Heart left ventricle (tissue), 16 donors: ENCODE measurements around the gene PGGHG. TPM values are rescaled to one million over a fixed set of nuclear protein-coding genes. Genes with fewer than 3 reads are reported as not detected.

Source experiments
- ATAC-seq, 4 donors: fragments of 200-7000 bp; cut with Tn5 transposase; one replicate each; pipeline ENCODE4 v1.9.1; 2020 to 2022; ENCODE audit warnings: moderate library complexity in 4 of 4, mild to moderate bottlenecking in 3 of 4, moderate number of reproducible peaks in 1 of 4
- DNase-seq, 5 donors: peaks; one replicate each; pipeline ENCODE4 v3.0.0-alpha.2; 2020
- H3K27ac ChIP-seq, 12 donors: fragments of 200-600 bp; sonication (generic) in 4 of 12; one replicate each; pipeline versions ENCODE4 v1.5.0 to v1.8.0; 2016 to 2022; ENCODE audit warnings: mild to moderate bottlenecking in 2 of 12
- H3K27me3 ChIP-seq, 9 donors: fragments of 200-600 bp; sonication (generic) in 2 of 9; one replicate each; pipeline versions ENCODE4 v1.5.1 to v1.8.0; 2016 to 2022; ENCODE audit warnings: mild to moderate bottlenecking in 3 of 9
- H3K36me3 ChIP-seq, 9 donors: fragments of 200-600 bp; sonication (generic) in 2 of 9; one replicate each; pipeline versions ENCODE4 v1.5.0 to v1.8.0; 2018 to 2022; ENCODE audit warnings: mild to moderate bottlenecking in 2 of 9
- H3K4me1 ChIP-seq, 12 donors: fragments of 200-600 bp; sonication (generic) in 4 of 12; one replicate each; pipeline versions ENCODE4 v1.5.0 to v1.8.0; 2016 to 2022; ENCODE audit warnings: mild to moderate bottlenecking in 3 of 12
- H3K4me3 ChIP-seq, 12 donors: fragments of 200-600 bp; sonication (generic) in 4 of 12; one replicate each; pipeline versions ENCODE4 v1.5.0 to v1.8.0; 2017 to 2022; ENCODE audit warnings: mild to moderate bottlenecking in 9 of 12, moderate library complexity in 4 of 12
- H3K9me3 ChIP-seq, 12 donors: fragments of 200-600 bp; sonication (generic) in 4 of 12; one replicate each; pipeline versions ENCODE4 v1.5.0 to v1.8.0; 2016 to 2022; ENCODE audit warnings: mild to moderate bottlenecking in 1 of 12
- POLR2A ChIP-seq, 2 donors: fragments of 450-650 bp; IDR thresholded peaks; one replicate each; pipeline ENCODE4 v1.6.1; 2017; ENCODE audit warnings: antibody characterized with exemption in 2 of 2, mild to moderate bottlenecking in 2 of 2, moderate library complexity in 2 of 2
- WGBS, 4 donors: extraction: QIAGEN DNeasy Blood & Tissue Kit in 2 of 4; methylation state at CpG; one replicate each; pipeline versions ENCODE4 v1.1.5 to v1.1.7; 2013 to 2018; 5-methylcytosine and 5-hydroxymethylcytosine counted together
- intact Hi-C, 10 donors: fragments of 100-400 bp; cut with DNase I; formaldehyde crosslinking; loops; one replicate each; pipeline versions ENCODE4 v1.11.1 to v1.14.2; 2022
- polyA plus RNA-seq, 2 donors: library from polyadenylated mRNA; stranded (reverse); fragments of 200-250 nt; gene quantifications; one replicate each; pipeline ENCODE4 v1.2.3, GENCODE V29; 2013
- total RNA-seq, 9 donors: library from RNA; depleted of rRNA in 2 of 9; stranded (reverse); fragments of >200 nt in 2 of 9; fragmentation: NEBNext Ultra II Directional in 3 of 9; extraction: Animal tissue kit (Norgen Biotek cat#: 25700) in 3 of 9; gene quantifications; one replicate each; pipeline versions ENCODE4 v1.1.0 to v1.2.4, GENCODE V29; 2016 to 2023
- TF ChIP-seq, protein P1 (sequence below), 12 donors: fragments of 200-600 bp; sonication (generic) in 4 of 12; IDR thresholded peaks; one replicate each; pipeline versions ENCODE4 v1.5.0 to v1.8.0; 2018 to 2022; ENCODE audit warnings: antibody characterized with exemption in 12 of 12, mild to moderate bottlenecking in 5 of 12
- donor health status: ischemic (EF 13 %, LVEDD 7.1; RV severe dilation, severe dysfunction).
- donor health status: healthy with polysubstance abuse.
- donor health status: DM: no; HTN: yes; CAD: no.
- donor health status: DM: no; HTN: no; CAD: no.
- donor health status: ischemic (EF 25% LVEDD 6.9; RV normal size, moderate dysfunction).
- donor health status: ischemic (EF 25% LVEDD 5.7; RV mildly dilated, moderate dysfunction).
- donor health status: healthy.
- donor health status: DM: yes; HTN: yes; CAD: no.
- donor health status: ischemic (EF 35%, LVEDD 5.7; RV mildly dilated, moderate dysfunction).
- donor health status: nonischemic (EF 11% LVEDD 7.7; RV severe dilation, severe dysfunction).
- donor health status: DM: yes; HTN: yes; CAD: no.
- donor health status: PGD.
- donor health status: ischemic (EF 29% LVEDD 5.4; RV normal size, mild dysfunction).
- donor health status: nonischemic (EF 23%, LVEDD 6.1; RV moderate dilation, normal function).

Gene PGGHG
- total and polyA plus RNA-seq, 11 donors, result 4.5 to 15.7 (median 6.4) TPM

DNA sequence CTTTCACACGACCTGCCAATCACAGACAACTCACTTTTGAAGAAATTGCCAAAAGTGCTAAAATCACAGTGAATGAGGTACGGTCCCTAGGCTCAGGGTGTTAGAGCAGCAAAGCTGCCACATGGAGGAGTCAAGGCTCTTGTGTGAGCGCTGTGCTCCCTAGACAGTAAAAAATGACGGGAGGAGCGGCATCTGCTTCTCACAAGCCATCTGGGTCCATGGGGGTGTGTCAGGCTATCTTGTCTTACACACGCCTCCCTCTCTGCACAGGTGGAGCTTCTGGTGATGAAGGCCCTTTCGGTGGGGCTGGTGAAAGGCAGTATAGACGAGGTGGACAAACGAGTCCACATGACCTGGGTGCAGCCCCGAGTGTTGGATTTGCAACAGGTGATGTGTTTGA lies 37.4 kb upstream of the PGGHG start:
- H3K4me3 ChIP-seq, result no peak overlapping the region
- intact Hi-C loops, result loop anchor here in 3 of 10 donors (5.0 to 10.0 kb wide), 3 partner anchors 41 to 123 kb away; no protein-coding TSS in a partner anchor
- peaks cover 5 to 72% (median 69%) of the 10 kb centered on the region in 9 donors for H3K36me3 ChIP-seq
- no peaks in the 10 kb centered on the region for H3K9me3 ChIP-seq
- 74 to 81% (median 78%) methylated on average over 10 of the region's 10 CpGs for WGBS, 4 donors
- no peak for DNase-seq
- no peak for ATAC-seq
- H3K27ac ChIP-seq, result no peak overlapping the region
- H3K27me3 ChIP-seq, result no peaks in the 10 kb centered on the region
- no peaks in the 10 kb centered on the region for H3K4me1 ChIP-seq
- no peak for TF ChIP-seq POLR2A (IDR thresholded peaks at IDR 0.05)
- TF ChIP-seq, protein P1, sequence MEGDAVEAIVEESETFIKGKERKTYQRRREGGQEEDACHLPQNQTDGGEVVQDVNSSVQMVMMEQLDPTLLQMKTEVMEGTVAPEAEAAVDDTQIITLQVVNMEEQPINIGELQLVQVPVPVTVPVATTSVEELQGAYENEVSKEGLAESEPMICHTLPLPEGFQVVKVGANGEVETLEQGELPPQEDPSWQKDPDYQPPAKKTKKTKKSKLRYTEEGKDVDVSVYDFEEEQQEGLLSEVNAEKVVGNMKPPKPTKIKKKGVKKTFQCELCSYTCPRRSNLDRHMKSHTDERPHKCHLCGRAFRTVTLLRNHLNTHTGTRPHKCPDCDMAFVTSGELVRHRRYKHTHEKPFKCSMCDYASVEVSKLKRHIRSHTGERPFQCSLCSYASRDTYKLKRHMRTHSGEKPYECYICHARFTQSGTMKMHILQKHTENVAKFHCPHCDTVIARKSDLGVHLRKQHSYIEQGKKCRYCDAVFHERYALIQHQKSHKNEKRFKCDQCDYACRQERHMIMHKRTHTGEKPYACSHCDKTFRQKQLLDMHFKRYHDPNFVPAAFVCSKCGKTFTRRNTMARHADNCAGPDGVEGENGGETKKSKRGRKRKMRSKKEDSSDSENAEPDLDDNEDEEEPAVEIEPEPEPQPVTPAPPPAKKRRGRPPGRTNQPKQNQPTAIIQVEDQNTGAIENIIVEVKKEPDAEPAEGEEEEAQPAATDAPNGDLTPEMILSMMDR (IDR thresholded peaks at IDR 0.05), result no peak

DNA sequence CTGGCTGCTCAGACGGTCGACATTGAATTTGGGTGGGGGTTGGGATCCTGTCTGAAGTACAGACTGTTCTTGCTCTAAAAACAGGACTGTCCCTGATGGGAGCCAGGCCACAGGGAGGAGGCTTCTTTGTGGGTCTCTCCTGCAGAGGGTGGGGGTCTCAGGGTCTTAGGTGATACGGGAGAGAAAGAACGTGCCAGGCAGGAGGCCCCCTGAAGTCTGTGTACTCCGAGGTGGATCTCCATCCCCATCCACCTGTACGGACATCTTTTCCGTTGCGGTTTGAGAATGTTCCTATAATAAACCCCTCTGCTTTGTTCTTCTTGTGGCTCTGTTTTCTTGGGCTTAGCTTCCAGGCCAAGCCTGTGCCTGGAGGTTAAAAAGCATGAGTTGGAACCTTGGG lies 36.3 kb upstream of the PGGHG start:
- Histone ChIP-seq H3K4me3 (no peak overlapping the region), H3K36me3 (peaks cover 5 to 61% (median 58%) of the 10 kb centered on the region in 9 donors), H3K27ac (no peak overlapping the region), H3K9me3 (no peaks in the 10 kb centered on the region), H3K4me1 (no peaks in the 10 kb centered on the region), H3K27me3 (no peaks in the 10 kb centered on the region)
- intact Hi-C loops, result loop anchor here in 4 of 10 donors (2.0 to 10.0 kb wide), 4 partner anchors 40 to 122 kb away; partner anchors contain the start of gene IFITM5 (in 1 of the 4)
- WGBS, 4 donors, result 75 to 89% (median 85%) methylated on average over 8 of the region's 8 CpGs
- DNase-seq, result no peak
- ATAC-seq, result no peak
- TF ChIP-seq, protein P1 (IDR thresholded peaks at IDR 0.05), result no peak
- no peak for TF ChIP-seq POLR2A (IDR thresholded peaks at IDR 0.05)

DNA sequence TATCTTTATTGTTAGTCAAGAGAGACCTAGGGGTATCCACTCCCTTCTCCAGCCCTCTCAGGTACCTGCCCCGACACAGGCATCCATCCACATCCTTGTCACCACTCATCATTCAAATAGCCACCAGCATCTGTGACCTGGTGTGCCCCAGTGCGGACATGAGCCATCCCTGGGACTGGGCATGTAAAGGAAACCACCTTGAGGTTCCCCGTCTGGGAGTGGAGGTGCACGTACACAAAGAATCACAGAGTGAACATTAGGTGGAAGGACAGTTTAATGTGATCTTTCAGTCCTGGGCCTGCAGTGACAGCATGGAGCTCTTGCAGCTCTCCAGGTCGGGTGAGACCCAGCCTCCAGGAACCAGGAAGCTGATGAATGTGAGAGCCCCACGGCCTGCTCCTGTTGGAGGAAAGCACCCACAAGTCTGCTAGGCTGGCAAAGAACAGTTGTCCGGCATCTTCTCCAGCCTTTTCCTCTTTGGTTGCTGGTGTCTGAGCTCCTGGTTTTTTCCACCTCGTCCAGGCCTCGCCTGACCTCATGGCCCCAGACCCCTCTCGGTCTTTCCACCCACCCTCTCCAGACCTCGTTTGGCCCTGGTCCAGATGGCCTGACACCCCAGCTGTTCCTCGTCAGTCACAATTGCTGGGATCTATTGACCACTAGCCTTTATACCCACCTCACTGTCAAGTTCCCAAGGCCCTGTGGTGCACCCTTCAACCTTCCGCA lies 35.6 kb upstream of the PGGHG start:
- Histone ChIP-seq H3K4me3 (no peak overlapping the region), H3K4me1 (no peaks in the 10 kb centered on the region), H3K9me3 (no peaks in the 10 kb centered on the region), H3K27me3 (peaks cover 0 to under 1% (median 0%) of the 10 kb centered on the region in 9 donors), H3K27ac (no peak overlapping the region), H3K36me3 (peaks cover 2 to 55% (median 52%) of the 10 kb centered on the region in 9 donors)
- ATAC-seq (peak in 1 of 4 donors; percentile 10), DNase-seq (no peak)
- TF ChIP-seq, protein P1 (IDR thresholded peaks at IDR 0.05), result no peak
- no peak for TF ChIP-seq POLR2A (IDR thresholded peaks at IDR 0.05)
- intact Hi-C loops, result loop anchor here in 4 of 10 donors (2.0 to 10.0 kb wide), 4 partner anchors 39 to 121 kb away; partner anchors contain the start of gene IFITM5 (in 1 of the 4)
- 69 to 78% (median 72%) methylated on average over 12 to 13 of the region's 13 CpGs for WGBS, 4 donors

DNA sequence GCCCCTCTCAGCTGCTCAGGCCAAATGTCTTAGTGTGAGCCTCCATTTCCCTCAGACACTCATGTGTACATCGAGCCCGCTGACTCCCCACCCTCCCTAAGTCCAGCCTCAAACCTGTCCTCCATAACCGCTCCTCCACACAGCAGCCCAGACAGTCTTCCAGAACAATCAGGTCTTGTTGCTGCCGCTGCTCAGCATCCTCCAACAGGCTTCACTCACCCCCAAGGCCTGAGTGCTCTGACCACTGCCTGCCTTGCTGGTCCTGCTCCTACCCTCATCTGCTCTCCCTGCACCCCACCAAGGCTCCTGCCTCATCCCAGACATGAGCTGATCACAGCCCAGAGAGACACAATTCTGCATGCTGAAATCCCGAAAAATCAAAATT lies 35.0 kb upstream of the PGGHG start:
- intact Hi-C loops, result loop anchor here in 4 of 10 donors (2.0 to 10.0 kb wide), 4 partner anchors 38 to 121 kb away; partner anchors contain the start of gene IFITM5 (in 1 of the 4)
- H3K27ac ChIP-seq, result no peak overlapping the region
- DNase-seq (no peak), ATAC-seq (peak in 1 of 4 donors; percentile 28)
- no peaks in the 10 kb centered on the region for H3K9me3 ChIP-seq
- H3K4me3 ChIP-seq, result no peak overlapping the region
- 81 to 90% (median 83%) methylated on average over 5 of the region's 5 CpGs for WGBS, 4 donors
- H3K36me3 ChIP-seq, result peaks cover 0 to 49% (median 46%) of the 10 kb centered on the region in 9 donors
- H3K27me3 ChIP-seq, result peaks cover 0 to 6% (median 0%) of the 10 kb centered on the region in 9 donors
- H3K4me1 ChIP-seq, result no peaks in the 10 kb centered on the region
- TF ChIP-seq POLR2A (IDR thresholded peaks at IDR 0.05), result no peak
